Liver (tissue), 9 donors: ENCODE results near the gene SCN4A. TPM values are rescaled to one million over a fixed set of nuclear protein-coding genes. Genes with fewer than 3 reads are reported as not detected.

Source experiments
- DNase-seq: peaks from one replicate; pipeline ENCODE4 v3.0.0-alpha.2; 2017; ENCODE audit warnings: low spot score
- H3K27ac ChIP-seq, 2 donors: one replicate each; pipeline ENCODE4 v1.7.0; 2013; ENCODE audit warnings: inconsistent platforms in 2 of 2, low read length in 2 of 2, control low read depth in 1 of 2, low read depth in 1 of 2, mild to moderate bottlenecking in 1 of 2
- H3K27me3 ChIP-seq, 4 donors: one replicate each; pipeline versions ENCODE4 v1.6.1 to v1.7.0; 2013; ENCODE audit warnings: low read length in 3 of 4, inconsistent platforms in 1 of 4, mild to moderate bottlenecking in 1 of 4, moderate library complexity in 1 of 4; ENCODE audit not compliant: control insufficient read depth in 4 of 4, insufficient read depth in 4 of 4
- H3K36me3 ChIP-seq, 4 donors: one replicate each; pipeline versions ENCODE4 v1.6.1 to v1.7.0; 2013; ENCODE audit warnings: low read length in 3 of 4, mild to moderate bottlenecking in 3 of 4, low read depth in 1 of 4, moderate library complexity in 1 of 4; ENCODE audit not compliant: control insufficient read depth in 4 of 4, insufficient read depth in 3 of 4
- H3K4me1 ChIP-seq, 4 donors: one replicate each; pipeline versions ENCODE4 v1.6.1 to v1.7.0; 2013; ENCODE audit warnings: low read length in 3 of 4, mild to moderate bottlenecking in 3 of 4, moderate library complexity in 1 of 4; ENCODE audit not compliant: control insufficient read depth in 4 of 4, insufficient read depth in 4 of 4
- H3K4me3 ChIP-seq, 3 donors: one replicate each; pipeline versions ENCODE4 v1.6.1 to v1.7.0; 2013; ENCODE audit warnings: low read length in 3 of 3, control low read depth in 1 of 3, low read depth in 1 of 3, mild to moderate bottlenecking in 1 of 3
- H3K9ac ChIP-seq, 2 donors: one replicate each; pipeline ENCODE4 v1.7.0; 2013; ENCODE audit warnings: low read length in 2 of 2, mild to moderate bottlenecking in 2 of 2, moderate library complexity in 2 of 2, control low read depth in 1 of 2, low read depth in 1 of 2
- H3K9me3 ChIP-seq, 4 donors: one replicate each; pipeline versions ENCODE4 v1.6.1 to v1.7.0; 2013; ENCODE audit warnings: low read length in 3 of 4; ENCODE audit not compliant: control insufficient read depth in 4 of 4
- ATF3 ChIP-seq: IDR thresholded peaks from 2 replicates; pipeline ENCODE4 v1.6.1; 2016; ENCODE audit warnings: antibody characterized with exemption
- EGR1 ChIP-seq, 2 donors: IDR thresholded peaks; 2 replicates each; pipeline ENCODE4 v1.6.1; 2016 to 2018; ENCODE audit warnings: antibody characterized with exemption in 2 of 2, low read depth in 2 of 2
- FOXA1 ChIP-seq: IDR thresholded peaks from 2 replicates; pipeline ENCODE4 v1.6.1; 2016; ENCODE audit warnings: antibody characterized with exemption
- FOXA2 ChIP-seq: IDR thresholded peaks from 2 replicates; pipeline ENCODE4 v1.6.1; 2016; ENCODE audit warnings: antibody characterized with exemption
- GABPA ChIP-seq, 2 donors: IDR thresholded peaks in 1 of 2; conservative IDR thresholded peaks in 1 of 2; 2 replicates each; pipeline ENCODE4 v1.6.1; 2016; ENCODE audit warnings: antibody characterized with exemption in 2 of 2, mild to moderate bottlenecking in 1 of 2, moderate library complexity in 1 of 2
- HNF4A ChIP-seq, 2 donors: conservative IDR thresholded peaks; 2 replicates each; pipeline ENCODE4 v1.6.1; 2016; ENCODE audit warnings: antibody characterized with exemption in 2 of 2, mild to moderate bottlenecking in 2 of 2
- HNF4G ChIP-seq: IDR thresholded peaks from 2 replicates; pipeline ENCODE4 v1.6.1; 2016; ENCODE audit warnings: antibody characterized with exemption
- JUND ChIP-seq, 2 donors: IDR thresholded peaks; 2 replicates each; pipeline ENCODE4 v1.6.1; 2016; ENCODE audit warnings: antibody characterized with exemption in 2 of 2
- MAX ChIP-seq: IDR thresholded peaks from 2 replicates; pipeline ENCODE4 v1.6.1; 2016; ENCODE audit warnings: antibody characterized with exemption
- NR2F2 ChIP-seq: IDR thresholded peaks from 2 replicates; pipeline ENCODE4 v1.6.1; 2016; ENCODE audit warnings: antibody characterized with exemption
- RAD21 ChIP-seq, 2 donors: IDR thresholded peaks; 2 replicates each; pipeline ENCODE4 v1.6.1; 2016; ENCODE audit warnings: antibody characterized with exemption in 2 of 2, mild to moderate bottlenecking in 2 of 2
- RXRA ChIP-seq, 2 donors: IDR thresholded peaks; 2 replicates each; pipeline ENCODE4 v1.6.1; 2017 to 2018; ENCODE audit warnings: antibody characterized with exemption in 2 of 2, mild to moderate bottlenecking in 1 of 2
- SP1 ChIP-seq: IDR thresholded peaks from 2 replicates; pipeline ENCODE4 v1.6.1; 2018; ENCODE audit warnings: antibody characterized with exemption, mild to moderate bottlenecking
- TAF1 ChIP-seq: conservative IDR thresholded peaks from 2 replicates; pipeline ENCODE4 v1.6.1; 2016; ENCODE audit warnings: antibody characterized with exemption, mild to moderate bottlenecking
- YY1 ChIP-seq: IDR thresholded peaks from 2 replicates; pipeline ENCODE4 v1.6.1; 2016; ENCODE audit warnings: antibody characterized with exemption, mild to moderate bottlenecking
- ZBTB33 ChIP-seq: IDR thresholded peaks from 2 replicates; pipeline ENCODE4 v1.6.1; 2016; ENCODE audit warnings: antibody characterized with exemption
- WGBS: extraction: QIAGEN DNeasy Blood & Tissue Kit; methylation state at CpG from one replicate; pipeline ENCODE4 v1.1.7; 2013; 5-methylcytosine and 5-hydroxymethylcytosine counted together
- polyA plus RNA-seq, 2 donors: library from polyadenylated mRNA; stranded (reverse) in 1 of 2; unstranded in 1 of 2; fragments of 200-250 nt in 1 of 2; fragments of >200 nt in 1 of 2; fragmentation: Nextera tagmentation in 1 of 2; extraction: Ambion mirVana in 1 of 2; gene quantifications; one replicate each; pipeline versions ENCODE4 v1.2.1 to v1.2.3, GENCODE V29; 2013 to 2015
- total RNA-seq, 2 donors: library from RNA; depleted of rRNA; stranded (reverse); fragments of >200 nt; gene quantifications; one replicate each; pipeline ENCODE4 v1.2.3, GENCODE V29; 2014
- donor health status: healthy.
- donor health status: healthy.
- donor health status: healthy.
- donor health status: healthy.
- donor health status: healthy.

The SCN4A gene
- total and polyA plus RNA-seq, 4 donors = 0.04 to 1.3 (median 0.43) TPM

- 83% methylated on average over 14 of the region's 14 CpGs for WGBS
- peaks cover 0 to 3% (median 0%) of the 10 kb centered on the region in 4 donors for H3K36me3 ChIP-seq
- DNase-seq = no peak
These were observed 29.2 kb upstream of the SCN4A start for GRCh38 chr17:64001763-64002529.

GRCh38 chr17:64001091-64001579 is 28.4 kb upstream of the SCN4A start:
- H3K27me3 ChIP-seq = peaks cover 0 to 2% (median 0%) of the 10 kb centered on the region in 4 donors
- no peak overlapping the region for H3K4me3 ChIP-seq
- no peak for DNase-seq
- WGBS = 88% methylated on average over 7 of the region's 7 CpGs
- H3K27ac ChIP-seq = no peak overlapping the region
- H3K4me1 ChIP-seq = peaks cover 0 to 12% (median 4%) of the 10 kb centered on the region in 4 donors
- H3K36me3 ChIP-seq = peaks cover 0 to 3% (median 0%) of the 10 kb centered on the region in 4 donors
- no peak for TF ChIP-seq EGR1 (IDR thresholded peaks at IDR 0.05; ENCODE audit: low read depth in 2 of 2)
- no peak for TF ChIP-seq RAD21 (IDR thresholded peaks at IDR 0.05)
- no peak for TF ChIP-seq SP1
- no peak for TF ChIP-seq ZBTB33
- TF ChIP-seq TAF1 = no peak
- TF ChIP-seq FOXA1 = no peak
- TF ChIP-seq GABPA (IDR thresholded peaks at IDR 0.05 in 1 of 2, conservative IDR thresholded peaks at IDR 0.05 in 1 of 2) = no peak
- TF ChIP-seq MAX = no peak
- TF ChIP-seq FOXA2 = no peak
- TF ChIP-seq HNF4A (conservative IDR thresholded peaks at IDR 0.05) = no peak
- TF ChIP-seq HNF4G = no peak
- no peak for TF ChIP-seq JUND (IDR thresholded peaks at IDR 0.05)
- TF ChIP-seq NR2F2 = no peak
- TF ChIP-seq RXRA (IDR thresholded peaks at IDR 0.05) = no peak
- TF ChIP-seq YY1 = no peak
- H3K9ac ChIP-seq = no peak overlapping the region
- no peaks in the 10 kb centered on the region for H3K9me3 ChIP-seq

More at GRCh38 chr17:64001763-64002529, 29.2 kb upstream of the SCN4A start:
- Histone ChIP-seq H3K27me3 (peaks cover 0 to 2% (median 0%) of the 10 kb centered on the region in 4 donors), H3K27ac (no peak overlapping the region), H3K4me3 (no peak overlapping the region), H3K9me3 (no peaks in the 10 kb centered on the region), H3K4me1 (peaks cover 0 to 12% (median 4%) of the 10 kb centered on the region in 4 donors), H3K9ac (no peak overlapping the region)
- no peak for TF ChIP-seq GABPA (IDR thresholded peaks at IDR 0.05 in 1 of 2, conservative IDR thresholded peaks at IDR 0.05 in 1 of 2)
- TF ChIP-seq ZBTB33 = no peak
- TF ChIP-seq JUND (IDR thresholded peaks at IDR 0.05) = no peak
- TF ChIP-seq TAF1 = no peak
- no peak for TF ChIP-seq ATF3
- no peak for TF ChIP-seq FOXA1
- TF ChIP-seq HNF4A (conservative IDR thresholded peaks at IDR 0.05) = no peak
- no peak for TF ChIP-seq RXRA (IDR thresholded peaks at IDR 0.05)
- TF ChIP-seq HNF4G = no peak
- TF ChIP-seq YY1 = no peak
